Measurements from ENCODE around the gene CAMTA1. TPM values are rescaled to one million over a fixed set of nuclear protein-coding genes. Genes with fewer than 3 reads are reported as not detected.
A peak's percentile ranks its signal among the peaks of the same experiment; 100 is the strongest.

The CAMTA1 gene
- total and polyA plus RNA-seq, 8 donors, result 42.8 to 213 (median 118) TPM

GRCh38 chr1:7698641-7699040, 913.4 kb downstream of the CAMTA1 start:
- 85 to 93% (median 91%) methylated on average over 6 to 7 of the region's 7 CpGs for WGBS, 5 donors
- Histone ChIP-seq H3K27ac (no peak overlapping the region), H3K4me3 (no peak overlapping the region), H3K27me3 (peaks cover 0 to 20% (median under 1%) of the 10 kb centered on the region in 3 donors), H3K4me1 (peaks cover 0 to 10% (median 8%) of the 10 kb centered on the region in 4 donors), H3K9me3 (peaks cover 0 to 4% (median under 1%) of the 10 kb centered on the region in 4 donors), H3K36me3 (no peaks in the 10 kb centered on the region)
- no peak for DNase-seq
- intact Hi-C loops (cut with DNase I; ENCODE audit: low total_unique reads), result no loop called here
- TF ChIP-seq, protein P1, sequence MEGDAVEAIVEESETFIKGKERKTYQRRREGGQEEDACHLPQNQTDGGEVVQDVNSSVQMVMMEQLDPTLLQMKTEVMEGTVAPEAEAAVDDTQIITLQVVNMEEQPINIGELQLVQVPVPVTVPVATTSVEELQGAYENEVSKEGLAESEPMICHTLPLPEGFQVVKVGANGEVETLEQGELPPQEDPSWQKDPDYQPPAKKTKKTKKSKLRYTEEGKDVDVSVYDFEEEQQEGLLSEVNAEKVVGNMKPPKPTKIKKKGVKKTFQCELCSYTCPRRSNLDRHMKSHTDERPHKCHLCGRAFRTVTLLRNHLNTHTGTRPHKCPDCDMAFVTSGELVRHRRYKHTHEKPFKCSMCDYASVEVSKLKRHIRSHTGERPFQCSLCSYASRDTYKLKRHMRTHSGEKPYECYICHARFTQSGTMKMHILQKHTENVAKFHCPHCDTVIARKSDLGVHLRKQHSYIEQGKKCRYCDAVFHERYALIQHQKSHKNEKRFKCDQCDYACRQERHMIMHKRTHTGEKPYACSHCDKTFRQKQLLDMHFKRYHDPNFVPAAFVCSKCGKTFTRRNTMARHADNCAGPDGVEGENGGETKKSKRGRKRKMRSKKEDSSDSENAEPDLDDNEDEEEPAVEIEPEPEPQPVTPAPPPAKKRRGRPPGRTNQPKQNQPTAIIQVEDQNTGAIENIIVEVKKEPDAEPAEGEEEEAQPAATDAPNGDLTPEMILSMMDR (IDR thresholded peaks at IDR 0.05), result no peak
- TF ChIP-seq EP300 (IDR thresholded peaks at IDR 0.05) (no peak), POLR2A (IDR thresholded peaks at IDR 0.05) (no peak), POLR2AphosphoS5 (IDR thresholded peaks at IDR 0.05) (no peak)

DNA sequence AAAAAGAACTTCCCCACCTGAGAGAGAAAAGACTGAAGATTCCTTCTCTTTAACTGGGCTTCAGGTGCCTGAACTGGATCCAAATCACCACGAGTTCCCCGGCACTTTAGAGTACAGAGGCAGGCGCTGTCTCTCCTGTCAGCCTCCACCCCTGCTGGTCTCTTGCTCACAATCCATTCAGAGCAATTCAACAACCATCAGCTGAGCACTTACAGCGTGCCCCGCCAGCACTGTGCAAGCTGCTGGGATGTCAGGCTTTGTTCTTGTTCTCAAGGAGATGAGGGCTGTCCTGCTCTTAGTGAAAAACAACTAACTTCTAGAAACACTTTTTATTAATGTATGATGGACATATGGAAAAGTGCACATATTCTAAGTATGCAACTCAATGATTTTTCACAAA, 917.1 kb downstream of the CAMTA1 start:
- Histone ChIP-seq H3K9me3 (no peaks in the 10 kb centered on the region), H3K4me1 (peaks cover 3 to 31% (median 28%) of the 10 kb centered on the region in 4 donors), H3K36me3 (no peaks in the 10 kb centered on the region), H3K27me3 (peaks cover 0 to 50% (median 14%) of the 10 kb centered on the region in 3 donors), H3K27ac (no peak overlapping the region), H3K4me3 (no peak overlapping the region)
- DNase-seq, result peak in 1 of 2 donors; percentile 32
- intact Hi-C loops (cut with DNase I; ENCODE audit: low total_unique reads), result no loop called here
- WGBS, 5 donors, result 13 to 33% (median 24%) methylated on average over 5 of the region's 5 CpGs
- TF ChIP-seq, protein P1 (IDR thresholded peaks at IDR 0.05), result no peak
- TF ChIP-seq POLR2A (IDR thresholded peaks at IDR 0.05) (no peak), EP300 (IDR thresholded peaks at IDR 0.05) (no peak), POLR2AphosphoS5 (IDR thresholded peaks at IDR 0.05) (no peak)

DNA sequence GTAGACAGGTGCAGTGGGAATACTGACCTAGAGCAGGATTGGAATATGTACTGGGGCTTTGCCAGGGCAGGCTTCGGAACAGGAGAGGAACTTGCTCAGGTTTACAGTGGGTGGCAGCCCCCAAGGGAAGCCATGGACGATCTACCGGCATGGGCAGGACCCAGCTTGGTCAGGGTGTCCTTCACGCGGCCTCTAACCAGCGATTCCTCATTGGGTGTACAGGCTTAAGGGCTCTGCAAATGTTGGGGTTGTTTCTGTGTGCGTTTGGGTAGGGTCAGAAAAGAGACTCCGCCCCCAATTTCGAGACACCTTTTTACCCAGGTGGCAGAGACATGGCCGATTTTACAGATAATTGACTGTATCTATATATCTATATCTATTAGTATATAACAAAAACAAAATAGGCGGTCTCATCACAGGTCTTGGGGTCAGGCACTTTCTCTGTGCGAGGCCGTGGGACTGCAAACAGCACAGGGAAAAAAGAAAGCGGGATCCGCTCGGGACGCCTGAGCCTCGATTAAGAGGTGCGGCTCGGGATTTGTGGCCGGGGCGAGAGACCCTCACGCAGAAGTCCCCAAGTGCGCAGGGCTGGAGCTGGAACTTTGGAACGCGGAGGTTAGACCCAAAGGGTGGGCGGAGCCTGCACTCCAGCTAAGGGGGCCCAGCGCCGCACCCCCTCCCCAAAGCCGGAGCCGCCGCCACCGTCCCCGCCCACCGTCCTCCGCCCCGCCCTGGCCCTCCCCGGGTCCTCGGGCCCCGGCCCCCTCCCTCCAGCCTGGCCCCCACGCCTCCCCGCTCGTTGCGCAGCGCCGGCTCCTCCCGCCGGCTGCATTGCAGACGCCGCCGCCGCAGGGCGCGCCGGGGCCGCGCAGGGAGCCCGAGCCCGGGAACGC, 918.3 kb downstream of the CAMTA1 start:
- intact Hi-C loops (cut with DNase I; ENCODE audit: low total_unique reads), result no loop called here
- Histone ChIP-seq H3K4me3 (peak overlapping the region; percentile 45 to 53 (median 52)), H3K9me3 (no peaks in the 10 kb centered on the region), H3K27me3 (peaks cover 0 to 60% (median 14%) of the 10 kb centered on the region in 3 donors), H3K36me3 (no peaks in the 10 kb centered on the region), H3K4me1 (peaks cover 3 to 31% (median 28%) of the 10 kb centered on the region in 4 donors), H3K27ac (peak overlapping the region in 2 of 5 donors; percentile 33 to 86)
- peak in 1 of 2 donors; percentile 80 for DNase-seq
- TF ChIP-seq, protein P1 (IDR thresholded peaks at IDR 0.05), result no peak
- TF ChIP-seq POLR2A (IDR thresholded peaks at IDR 0.05), result no peak
- TF ChIP-seq POLR2AphosphoS5 (IDR thresholded peaks at IDR 0.05), result no peak
- no peak for TF ChIP-seq EP300 (IDR thresholded peaks at IDR 0.05)
- WGBS, 5 donors, result 5 to 15% (median 7%) methylated on average over 23 to 60 of the region's 60 CpGs

DNA sequence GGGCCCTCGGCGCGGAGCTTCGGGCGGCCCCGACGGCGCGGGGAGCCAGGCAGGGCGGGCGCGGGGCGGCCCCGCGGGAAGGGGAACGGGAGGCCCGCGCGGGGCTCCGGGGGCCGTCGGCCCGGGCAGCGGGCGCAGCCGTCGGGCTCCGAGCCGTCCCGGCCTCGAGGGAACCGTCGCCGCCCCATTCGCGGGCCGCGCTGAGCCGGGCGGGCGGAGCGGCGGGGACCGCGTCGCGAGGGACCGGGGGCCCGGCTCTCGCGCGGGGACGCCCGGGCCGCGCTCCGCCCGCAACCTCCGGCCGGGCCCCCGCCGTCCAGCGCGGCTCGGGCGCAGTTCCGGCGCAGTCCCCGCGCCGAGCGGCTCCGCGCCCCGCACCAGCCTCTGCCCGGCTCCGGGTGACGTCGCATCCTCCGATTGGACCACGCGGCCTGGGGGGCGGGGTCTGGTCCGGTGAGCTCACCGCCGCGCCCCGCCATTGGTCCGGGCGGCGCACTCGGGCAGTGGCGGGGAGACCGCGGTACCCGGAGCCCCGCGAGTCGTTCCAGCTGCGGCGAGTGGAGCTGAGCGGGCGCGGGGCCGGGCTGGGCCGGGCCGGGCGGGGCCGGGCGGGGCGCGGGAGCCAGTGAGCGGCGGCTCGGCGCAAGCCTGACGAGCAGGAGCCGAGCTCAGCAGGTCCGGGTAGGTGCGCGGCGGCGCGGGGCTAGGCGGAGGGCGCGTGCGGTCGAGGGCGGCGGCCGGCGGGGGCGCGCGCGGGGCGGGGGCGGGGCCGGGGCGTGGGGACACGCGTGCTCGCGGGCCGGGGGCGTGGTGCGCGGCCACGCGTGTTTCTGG, 919.2 kb downstream of the CAMTA1 start:
- H3K9me3 ChIP-seq, result no peaks in the 10 kb centered on the region
- TF ChIP-seq, protein P1 (IDR thresholded peaks at IDR 0.05), result no peak
- peak; percentile 22 to 73 (median 56) for TF ChIP-seq POLR2AphosphoS5 (IDR thresholded peaks at IDR 0.05)
- peaks cover 3 to 31% (median 28%) of the 10 kb centered on the region in 4 donors for H3K4me1 ChIP-seq
- 2 to 13% (median 3%) methylated on average over 3 to 150 of the region's 151 CpGs for WGBS, 5 donors
- peak overlapping the region in 4 of 5 donors; percentile 71 to 92 (median 84) for H3K27ac ChIP-seq
- intact Hi-C loops (cut with DNase I; ENCODE audit: low total_unique reads), result no loop called here
- no peaks in the 10 kb centered on the region for H3K36me3 ChIP-seq
- H3K4me3 ChIP-seq, result peak overlapping the region; percentile 51 to 58 (median 53)
- H3K27me3 ChIP-seq, result peaks cover 0 to 60% (median 14%) of the 10 kb centered on the region in 3 donors
- peak; percentile 97 to 98 for DNase-seq

All from stomach (tissue), 9 donors.